ENCODE results near the gene SPINK4. TPM values are rescaled to one million over a fixed set of nuclear protein-coding genes. Genes with fewer than 3 reads are reported as not detected.

Gene SPINK4
- total RNA-seq, 1 donor from 2014 or later = not detected

DNA sequence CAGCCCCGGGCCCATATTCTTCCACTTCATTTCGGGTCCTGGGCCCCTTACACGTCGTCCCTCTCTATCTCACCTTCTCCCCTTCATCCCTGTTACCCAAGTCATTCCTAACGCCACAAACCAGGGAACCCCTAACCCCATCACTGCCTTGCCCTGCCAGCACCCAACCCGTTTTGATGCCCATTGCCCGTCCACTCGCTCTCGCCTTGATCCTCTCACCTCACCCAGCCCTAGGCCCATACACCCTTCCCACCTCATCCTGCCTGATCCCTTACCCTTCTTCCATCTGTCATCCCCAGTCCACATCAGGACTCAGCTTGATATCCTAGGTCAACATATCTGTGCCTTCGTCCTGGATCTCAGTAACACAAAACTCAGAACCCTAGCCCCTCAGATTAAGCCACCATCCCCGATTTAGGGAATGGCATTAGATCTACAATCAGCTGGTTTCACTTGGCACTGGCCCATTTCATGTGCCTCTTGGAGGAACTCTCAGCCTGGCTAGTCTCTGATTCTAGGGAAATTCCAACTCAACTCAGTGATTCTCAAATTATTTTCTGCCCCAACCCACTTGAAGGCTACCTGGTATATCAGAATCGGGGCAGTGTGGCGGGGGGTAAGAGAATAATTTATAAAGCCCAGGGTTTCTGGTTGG is 25.4 kb downstream of the SPINK4 start:
- peaks cover 2% of the 10 kb centered on the region for H3K27me3 Mint-ChIP-seq (ENCODE audit: insufficient read depth, low read depth)
- peak overlapping the region; percentile 88 for H3K9ac ChIP-seq
- peaks cover 14% of the 10 kb centered on the region for H3K4me1 ChIP-seq
- H4K20me1 ChIP-seq (ENCODE audit: low read depth) = no peaks in the 10 kb centered on the region
- no peaks in the 10 kb centered on the region for H3F3A ChIP-seq (ENCODE audit: low read depth)
- peaks cover 14% of the 10 kb centered on the region for H3K36me3 Mint-ChIP-seq
- no peak overlapping the region for H3K27ac Mint-ChIP-seq
- H3K4me3 ChIP-seq = peak overlapping the region; percentile 71
- peaks cover 14% of the 10 kb centered on the region for H3K36me3 ChIP-seq
- TF ChIP-seq CTCF (IDR thresholded peaks at IDR 0.05) (no peak), EZH2 (IDR thresholded peaks at IDR 0.05) (no peak), EZH2phosphoT487 (IDR thresholded peaks at IDR 0.05) (no peak)
- H2AFZ ChIP-seq (replicated peaks) = peak overlapping the region; percentile 11
- no peak overlapping the region for H3K27ac ChIP-seq
- H3K9me3 ChIP-seq (ENCODE audit: low read depth) = no peaks in the 10 kb centered on the region
- DNase-seq (ENCODE audit: low spot score) = no peak
- H3K9me3 Mint-ChIP-seq = no peaks in the 10 kb centered on the region
- peak overlapping the region; percentile 89 for H3K4me3 Mint-ChIP-seq
- peaks cover 40% of the 10 kb centered on the region for H3K79me2 ChIP-seq (ENCODE audit: low read depth)
- H3K27me3 ChIP-seq = no peaks in the 10 kb centered on the region
- H3K4me2 ChIP-seq = peak overlapping the region; percentile 93
- H3K4me1 Mint-ChIP-seq = peaks cover 19% of the 10 kb centered on the region

DNA sequence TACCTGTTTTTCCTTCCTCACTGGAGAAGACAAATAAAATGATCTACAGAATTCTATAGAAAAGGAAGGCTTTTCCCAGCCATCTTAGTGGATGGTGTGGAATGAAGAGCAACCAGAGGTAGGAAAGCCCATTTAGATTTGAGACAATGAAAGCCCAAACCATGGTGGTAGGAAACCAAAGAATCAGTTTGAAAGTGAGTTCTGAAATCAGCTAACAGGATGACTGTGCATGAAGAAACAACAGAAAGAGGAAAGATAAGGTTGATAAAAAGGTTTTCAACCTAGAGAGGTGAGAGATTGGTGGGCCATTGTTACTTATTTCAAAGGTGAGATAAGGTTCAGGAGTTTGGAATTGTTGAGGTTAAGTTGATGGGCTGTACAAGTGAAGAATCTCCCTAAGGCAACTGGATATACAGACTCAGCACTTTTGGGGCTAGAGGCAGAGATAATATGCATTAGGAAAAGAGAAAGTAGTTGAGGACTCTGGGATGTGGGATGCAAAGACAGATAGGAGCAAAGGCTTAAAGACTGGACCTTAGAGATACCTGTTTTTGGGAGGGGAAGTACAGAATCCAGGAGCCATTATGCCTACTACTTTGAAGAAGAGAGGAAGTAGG is 27.3 kb downstream of the SPINK4 start:
- H3K9me3 Mint-ChIP-seq = no peaks in the 10 kb centered on the region
- H3K27me3 ChIP-seq = no peaks in the 10 kb centered on the region
- no peak for DNase-seq (ENCODE audit: low spot score)
- no peaks in the 10 kb centered on the region for H3F3A ChIP-seq (ENCODE audit: low read depth)
- no peak overlapping the region for H3K4me3 ChIP-seq
- H3K4me2 ChIP-seq = no peak overlapping the region
- H3K79me2 ChIP-seq (ENCODE audit: low read depth) = peaks cover 40% of the 10 kb centered on the region
- peaks cover 14% of the 10 kb centered on the region for H3K4me1 ChIP-seq
- H3K4me1 Mint-ChIP-seq = peaks cover 19% of the 10 kb centered on the region
- H4K20me1 ChIP-seq (ENCODE audit: low read depth) = no peaks in the 10 kb centered on the region
- peaks cover 14% of the 10 kb centered on the region for H3K36me3 Mint-ChIP-seq
- H3K27me3 Mint-ChIP-seq (ENCODE audit: insufficient read depth, low read depth) = peaks cover 2% of the 10 kb centered on the region
- H3K27ac Mint-ChIP-seq = no peak overlapping the region
- TF ChIP-seq EZH2 (IDR thresholded peaks at IDR 0.05) (no peak), CTCF (IDR thresholded peaks at IDR 0.05) (no peak), EZH2phosphoT487 (IDR thresholded peaks at IDR 0.05) (no peak)
- no peak overlapping the region for H3K27ac ChIP-seq
- no peak overlapping the region for H2AFZ ChIP-seq (replicated peaks)
- H3K36me3 ChIP-seq = peaks cover 4% of the 10 kb centered on the region
- no peak overlapping the region for H3K9ac ChIP-seq
- H3K9me3 ChIP-seq (ENCODE audit: low read depth) = no peaks in the 10 kb centered on the region
- no peak overlapping the region for H3K4me3 Mint-ChIP-seq

DNA sequence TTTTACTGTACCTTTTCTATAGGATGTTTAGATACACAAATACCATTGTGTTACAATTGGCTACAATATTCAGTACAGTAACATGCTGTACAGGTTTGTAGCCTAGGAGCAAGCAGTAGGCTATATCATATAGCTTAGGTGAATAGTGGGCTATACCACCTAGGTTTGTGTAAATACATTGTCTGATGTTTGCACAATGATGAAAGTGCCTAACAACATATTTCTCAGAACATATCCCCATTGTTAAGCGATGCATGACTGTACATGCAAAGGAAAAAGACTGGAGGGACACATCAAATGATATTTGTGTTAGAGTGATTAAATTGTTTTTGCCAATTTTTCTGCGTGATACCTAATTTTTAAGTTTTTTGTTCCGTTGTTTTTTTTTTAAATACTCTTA is 30.2 kb downstream of the SPINK4 start:
- peaks cover 4% of the 10 kb centered on the region for H3K36me3 ChIP-seq
- no peak for TF ChIP-seq EZH2phosphoT487 (IDR thresholded peaks at IDR 0.05)
- TF ChIP-seq CTCF (IDR thresholded peaks at IDR 0.05) = no peak
- no peak for TF ChIP-seq EZH2 (IDR thresholded peaks at IDR 0.05)
- no peak for DNase-seq (ENCODE audit: low spot score)
- H3K4me1 ChIP-seq = peaks cover 6% of the 10 kb centered on the region
- H3K9me3 Mint-ChIP-seq = no peaks in the 10 kb centered on the region
- H3K9me3 ChIP-seq (ENCODE audit: low read depth) = no peaks in the 10 kb centered on the region
- H3K4me3 Mint-ChIP-seq = no peak overlapping the region
- no peak overlapping the region for H3K4me2 ChIP-seq
- H3F3A ChIP-seq (ENCODE audit: low read depth) = no peaks in the 10 kb centered on the region
- no peak overlapping the region for H3K9ac ChIP-seq
- H3K36me3 Mint-ChIP-seq = peaks cover 11% of the 10 kb centered on the region
- no peak overlapping the region for H3K27ac ChIP-seq
- H3K27me3 ChIP-seq = no peaks in the 10 kb centered on the region
- H3K27me3 Mint-ChIP-seq (ENCODE audit: insufficient read depth, low read depth) = no peaks in the 10 kb centered on the region
- H4K20me1 ChIP-seq (ENCODE audit: low read depth) = no peaks in the 10 kb centered on the region
- H2AFZ ChIP-seq (replicated peaks) = no peak overlapping the region
- no peak overlapping the region for H3K4me3 ChIP-seq
- H3K4me1 Mint-ChIP-seq = peaks cover 10% of the 10 kb centered on the region
- peaks cover 19% of the 10 kb centered on the region for H3K79me2 ChIP-seq (ENCODE audit: low read depth)
- no peak overlapping the region for H3K27ac Mint-ChIP-seq
